H9 (cell line): Measurements from ENCODE around the gene DGLUCY. TPM values are rescaled to one million over a fixed set of nuclear protein-coding genes. Genes with fewer than 3 reads are reported as not detected.

ENCODE experiments used
- DNase-seq: peaks from one replicate; pipeline ENCODE4 v3.0.0-alpha.2; 2017
- H2AFZ ChIP-seq: one replicate; pipeline ENCODE4 v1.6.1; 2013; ENCODE audit warnings: mild to moderate bottlenecking, low read length, control low read depth, moderate library complexity
- H2AK5ac ChIP-seq: 2 replicates; pipeline ENCODE4 v1.6.1; 2013; ENCODE audit warnings: low read length, control low read depth, mixed read lengths; ENCODE audit not compliant: insufficient read length
- H2BK120ac ChIP-seq: one replicate; pipeline ENCODE4 v1.6.1; 2013; ENCODE audit warnings: low read depth, mild to moderate bottlenecking, low read length, control low read depth, inconsistent platforms; ENCODE audit not compliant: poor library complexity, severe bottlenecking
- H2BK12ac ChIP-seq: 2 replicates; pipeline ENCODE4 v1.6.1; 2013; ENCODE audit warnings: low read length, control low read depth, mixed read lengths, low read depth; ENCODE audit not compliant: insufficient read length
- H2BK15ac ChIP-seq: 2 replicates; pipeline ENCODE4 v1.6.1; 2013; ENCODE audit warnings: low read depth, low read length, control low read depth
- H2BK20ac ChIP-seq: one replicate; pipeline ENCODE4 v1.6.1; 2013; ENCODE audit warnings: low read depth, mild to moderate bottlenecking, low read length, control low read depth, inconsistent platforms; ENCODE audit not compliant: poor library complexity, severe bottlenecking
- H2BK5ac ChIP-seq: 2 replicates; pipeline ENCODE4 v1.6.1; 2013; ENCODE audit warnings: low read length, control low read depth, mixed read lengths; ENCODE audit not compliant: insufficient read length
- H3K14ac ChIP-seq: 2 replicates; pipeline ENCODE4 v1.6.1; 2013; ENCODE audit warnings: low read length, control low read depth; ENCODE audit not compliant: insufficient read depth
- H3K18ac ChIP-seq: 2 replicates; pipeline ENCODE4 v1.6.1; 2013; ENCODE audit warnings: low read depth, mild to moderate bottlenecking, mixed read lengths, low read length, control low read depth; ENCODE audit not compliant: insufficient read length
- H3K23ac ChIP-seq: 2 replicates; pipeline ENCODE4 v1.6.1; 2013; ENCODE audit warnings: low read length, control low read depth, mixed read lengths, low read depth; ENCODE audit not compliant: insufficient read length
- H3K23me2 ChIP-seq: 2 replicates; pipeline ENCODE4 v1.6.1; 2013; ENCODE audit warnings: low read depth, mild to moderate bottlenecking, mixed read lengths, low read length, control low read depth; ENCODE audit not compliant: insufficient read length, poor library complexity, severe bottlenecking
- H3K27ac ChIP-seq: 2 replicates; pipeline ENCODE4 v1.5.1; 2013; ENCODE audit warnings: low read length, control low read depth, mixed read lengths, low read depth; ENCODE audit not compliant: insufficient read length
- H3K27me3 ChIP-seq: 2 replicates; pipeline ENCODE4 v1.6.1; 2013; ENCODE audit warnings: low read length, control low read depth, inconsistent platforms; ENCODE audit not compliant: insufficient read depth
- H3K4ac ChIP-seq: 2 replicates; pipeline ENCODE4 v1.6.1; 2013; ENCODE audit warnings: low read depth, mild to moderate bottlenecking, control low read depth, inconsistent platforms, low read length, moderate library complexity
- H3K4me1 ChIP-seq: 2 replicates; pipeline ENCODE4 v1.6.1; 2013; ENCODE audit warnings: low read length, control low read depth, inconsistent platforms; ENCODE audit not compliant: insufficient read depth
- H3K4me2 ChIP-seq: 2 replicates; pipeline ENCODE4 v1.6.1; 2013; ENCODE audit warnings: low read length, control low read depth, mixed read lengths; ENCODE audit not compliant: insufficient read length, insufficient read depth
- H3K56ac ChIP-seq: 2 replicates; pipeline ENCODE4 v1.6.1; 2013; ENCODE audit warnings: low read depth, mild to moderate bottlenecking, mixed read lengths, low read length, control low read depth; ENCODE audit not compliant: insufficient read length
- H3K79me1 ChIP-seq: 2 replicates; pipeline ENCODE4 v1.6.1; 2013; ENCODE audit warnings: low read depth, mild to moderate bottlenecking, moderate library complexity, low read length, control low read depth, inconsistent platforms; ENCODE audit not compliant: insufficient read depth, poor library complexity, severe bottlenecking
- H3K79me2 ChIP-seq: 2 replicates; pipeline ENCODE4 v1.6.1; 2013; ENCODE audit warnings: low read length, control low read depth, inconsistent platforms; ENCODE audit not compliant: insufficient read depth
- H3K9ac ChIP-seq: 2 replicates; pipeline ENCODE4 v1.6.1; 2013; ENCODE audit warnings: low read length, control low read depth, mixed read lengths; ENCODE audit not compliant: insufficient read length; ENCODE audit errors: extremely low read depth
- H3K9me3 ChIP-seq: one replicate; pipeline ENCODE4 v1.6.1; 2013; ENCODE audit warnings: low read depth, low read length, inconsistent platforms; ENCODE audit not compliant: control insufficient read depth
- H3T11ph ChIP-seq: one replicate; pipeline ENCODE4 v1.6.1; 2013; ENCODE audit warnings: mild to moderate bottlenecking, low read length, control low read depth, inconsistent platforms
- H4K20me1 ChIP-seq: one replicate; pipeline ENCODE4 v1.6.1; 2013; ENCODE audit not compliant: control insufficient read depth, insufficient read length, insufficient read depth
- H4K5ac ChIP-seq: 2 replicates; pipeline ENCODE4 v1.6.1; 2013; ENCODE audit warnings: low read depth, mild to moderate bottlenecking, mixed read lengths, low read length, control low read depth; ENCODE audit not compliant: insufficient read length
- H4K8ac ChIP-seq: replicated peaks from 2 replicates; pipeline ENCODE4 v1.6.1; 2013; ENCODE audit warnings: low read length, control low read depth, mixed read lengths, low read depth; ENCODE audit not compliant: insufficient read length
- H4K91ac ChIP-seq: 2 replicates; pipeline ENCODE4 v1.6.1; 2013; ENCODE audit warnings: low read depth, mild to moderate bottlenecking, moderate library complexity, mixed read lengths, low read length, control low read depth; ENCODE audit not compliant: insufficient read length
- H3K27ac Mint-ChIP-seq, 3 experiments: 2 replicates in 2 of 3; 3 replicates in 1 of 3; pipeline ENCODE4 v1.8.0; 2020 to 2021; ENCODE audit warnings: mixed read lengths in 3 of 3, mild to moderate bottlenecking in 1 of 3, moderate library complexity in 1 of 3
- H3K27me3 Mint-ChIP-seq: 2 replicates; pipeline ENCODE4 v1.8.0; 2021; ENCODE audit warnings: low read depth, mild to moderate bottlenecking, moderate library complexity, mixed read lengths
- H3K36me3 Mint-ChIP-seq, 3 experiments: 2 replicates in 2 of 3; 3 replicates in 1 of 3; pipeline ENCODE4 v1.8.0; 2020 to 2021; ENCODE audit warnings: low read depth in 3 of 3, mixed read lengths in 3 of 3; ENCODE audit not compliant: insufficient read depth in 1 of 3
- H3K4me1 Mint-ChIP-seq, 2 experiments: 2 replicates each; pipeline ENCODE4 v1.8.0; 2020; ENCODE audit warnings: mixed read lengths in 2 of 2
- H3K4me3 Mint-ChIP-seq, 2 experiments: 2 replicates in 1 of 2; 3 replicates in 1 of 2; pipeline ENCODE4 v1.8.0; 2020 to 2021; ENCODE audit warnings: mild to moderate bottlenecking in 2 of 2, mixed read lengths in 2 of 2, moderate library complexity in 1 of 2
- H3K9me3 Mint-ChIP-seq, 2 experiments: 2 replicates in 1 of 2; 3 replicates in 1 of 2; pipeline ENCODE4 v1.8.0; 2020; ENCODE audit warnings: mild to moderate bottlenecking in 2 of 2, mixed read lengths in 2 of 2, moderate library complexity in 1 of 2
- CTCF ChIP-seq: fragments of 200-600 bp; sonication (generic); conservative IDR thresholded peaks from 3 replicates; pipeline ENCODE4 v1.8.0; 2021; ENCODE audit warnings: antibody characterized with exemption, mild to moderate bottlenecking
- WGBS: extraction: QIAGEN DNeasy Blood & Tissue Kit; methylation state at CpG from one replicate; pipeline ENCODE4 v1.1.7; 2013; ENCODE audit warnings: missing lambda C conversion rate, low lambda C conversion rate, mixed read lengths; ENCODE audit not compliant: insufficient read length; ENCODE audit errors: extremely low coverage; 5-methylcytosine and 5-hydroxymethylcytosine counted together
- total RNA-seq: library from RNA; stranded (reverse); gene quantifications from 2 replicates; pipeline ENCODE4 v1.2.1, GENCODE V29; 2021

The DGLUCY gene
- total RNA-seq, 1 experiment from 2014 or later: 29.6 TPM

GRCh38 chr14:91080071-91080470 lies 33.8 kb upstream of the DGLUCY start:
- H3K4me2 ChIP-seq: no peak overlapping the region
- no peaks in the 10 kb centered on the region for H4K20me1 ChIP-seq
- Mint-ChIP-seq H3K36me3 (no peaks in the 10 kb centered on the region; a peak in 1 of 7 replicates), H3K9me3 (no peaks in the 10 kb centered on the region), H3K27ac (no peak overlapping the region), H3K4me1 (peaks cover 4 to 5% of the 10 kb centered on the region in 2 experiments), H3K27me3 (no peaks in the 10 kb centered on the region), H3K4me3 (no peak overlapping the region)
- H2AFZ ChIP-seq: no peak overlapping the region
- no peak overlapping the region for H3K9ac ChIP-seq
- no CpG with 5 or more reads among the region's 6 CpGs for WGBS
- no peak overlapping the region for H3K27ac ChIP-seq
- no peak overlapping the region for H4K5ac ChIP-seq
- no peak overlapping the region for H2BK20ac ChIP-seq
- no peak overlapping the region for H2BK5ac ChIP-seq
- H3K27me3 ChIP-seq: no peaks in the 10 kb centered on the region
- no peak overlapping the region for H3K14ac ChIP-seq
- no peaks in the 10 kb centered on the region for H3K79me1 ChIP-seq
- H3K4ac ChIP-seq: no peak overlapping the region
- no peak overlapping the region for H4K91ac ChIP-seq
- H2BK12ac ChIP-seq: no peak overlapping the region
- no peak for TF ChIP-seq CTCF
- H3T11ph ChIP-seq: no peak overlapping the region
- no peaks in the 10 kb centered on the region for H3K23me2 ChIP-seq
- no peak overlapping the region for H2AK5ac ChIP-seq
- no peak overlapping the region for H3K18ac ChIP-seq
- no peak overlapping the region for H2BK120ac ChIP-seq
- no peak overlapping the region for H3K56ac ChIP-seq
- H3K9me3 ChIP-seq: no peaks in the 10 kb centered on the region
- H4K8ac ChIP-seq: no peak overlapping the region
- H3K79me2 ChIP-seq: no peaks in the 10 kb centered on the region
- H3K23ac ChIP-seq: no peak overlapping the region
- H3K4me1 ChIP-seq: no peaks in the 10 kb centered on the region
- DNase-seq: no peak
- no peak overlapping the region for H2BK15ac ChIP-seq
